SH-SY5Y (cell line): ENCODE results near the gene M1AP.

Experiments used
- GATA2 ChIP-seq: IDR thresholded peaks from 2 replicates; pipeline ENCODE4 v1.6.1; 2011; ENCODE audit warnings: mild to moderate bottlenecking, low read depth, low read length
- GATA3 ChIP-seq: IDR thresholded peaks from 2 replicates; pipeline ENCODE4 v1.6.1; 2011; ENCODE audit warnings: low read depth, mild to moderate bottlenecking, low read length, moderate library complexity

GRCh38 chr2:74695663-74696062 lies 47.5 kb upstream of the M1AP start:
- TF ChIP-seq GATA3 (no peak), GATA2 (no peak)
